Mesodermal cell (in vitro differentiated cells): Measurements from ENCODE around the gene NES.

Source experiments
- H3K27ac ChIP-seq: 2 replicates; pipeline ENCODE4 v1.7.0; 2013; ENCODE audit warnings: mild to moderate bottlenecking, low read depth, low read length, moderate library complexity; ENCODE audit not compliant: severe bottlenecking
- H3K36me3 ChIP-seq: 2 replicates; pipeline ENCODE4 v1.7.1; 2013; ENCODE audit warnings: mild to moderate bottlenecking, low read length, moderate library complexity; ENCODE audit not compliant: control insufficient read depth, insufficient read depth
- H3K4me1 ChIP-seq: one replicate; pipeline ENCODE4 v1.7.1; 2013; ENCODE audit warnings: mild to moderate bottlenecking, low read length; ENCODE audit not compliant: insufficient read depth, control insufficient read depth, poor library complexity, severe bottlenecking
- H3K4me3 ChIP-seq: 2 replicates; pipeline ENCODE4 v1.7.0; 2013; ENCODE audit warnings: low read length, control low read depth, mild to moderate bottlenecking; ENCODE audit not compliant: insufficient read depth, poor library complexity, severe bottlenecking; ENCODE audit errors: extremely low read depth
- H3K9me3 ChIP-seq: 2 replicates; pipeline ENCODE4 v1.7.1; 2013; ENCODE audit warnings: mild to moderate bottlenecking, low read length, moderate library complexity; ENCODE audit not compliant: control insufficient read depth
- WGBS, 2 experiments: methylation state at CpG; one replicate each; pipeline ENCODE4 v1.1.5; 2013; ENCODE audit warnings: missing lambda C conversion rate in 2 of 2; ENCODE audit not compliant: insufficient coverage in 2 of 2; 5-methylcytosine and 5-hydroxymethylcytosine counted together

Gene NES

GRCh38 chr1:156652131-156652991, 24.8 kb downstream of the NES start:
- peaks cover 8% of the 10 kb centered on the region for H3K4me1 ChIP-seq
- no peaks in the 10 kb centered on the region for H3K9me3 ChIP-seq
- H3K4me3 ChIP-seq = no peak overlapping the region
- no peak overlapping the region for H3K27ac ChIP-seq
- WGBS, 2 experiments = 52 to 58% methylated on average over 13 to 14 of the region's 16 CpGs
- no peaks in the 10 kb centered on the region for H3K36me3 ChIP-seq

DNA sequence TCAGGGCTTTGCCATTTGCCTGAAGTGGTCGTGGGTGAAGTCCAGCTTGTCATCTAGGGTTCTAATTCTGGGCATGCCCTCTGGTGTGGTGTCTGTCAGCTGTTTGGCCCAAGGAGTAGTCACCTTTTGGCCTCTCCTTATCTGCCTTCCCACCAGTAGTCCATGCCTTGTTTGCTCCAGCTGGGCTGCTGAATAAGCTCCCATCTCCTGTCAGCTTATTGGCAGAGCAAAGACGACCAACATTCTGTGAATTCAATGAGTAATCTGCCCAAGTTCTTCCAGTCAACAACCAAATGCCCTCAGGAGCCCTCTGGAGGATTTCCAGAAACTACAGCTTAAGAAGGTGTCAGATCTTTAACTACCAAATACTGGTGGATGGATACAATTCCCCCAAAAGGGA, 28.3 kb downstream of the NES start:
- WGBS, 2 experiments = 35 to 41% methylated on average over 2 of the region's 2 CpGs
- Histone ChIP-seq H3K9me3 (no peaks in the 10 kb centered on the region), H3K36me3 (no peaks in the 10 kb centered on the region), H3K4me3 (no peak overlapping the region), H3K4me1 (no peaks in the 10 kb centered on the region), H3K27ac (no peak overlapping the region)

DNA sequence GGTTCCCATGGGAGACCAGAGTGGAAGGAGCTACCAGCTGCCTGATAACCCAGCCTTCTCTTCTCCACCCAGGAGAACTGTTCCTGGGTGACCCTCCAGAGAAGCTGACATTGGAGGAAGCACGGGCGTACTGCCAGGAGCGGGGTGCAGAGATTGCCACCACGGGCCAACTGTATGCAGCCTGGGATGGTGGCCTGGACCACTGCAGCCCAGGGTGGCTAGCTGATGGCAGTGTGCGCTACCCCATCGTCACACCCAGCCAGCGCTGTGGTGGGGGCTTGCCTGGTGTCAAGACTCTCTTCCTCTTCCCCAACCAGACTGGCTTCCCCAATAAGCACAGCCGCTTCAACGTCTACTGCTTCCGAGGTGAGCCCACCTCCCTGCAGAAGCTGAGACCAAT, 28.7 kb downstream of the NES start:
- no peak overlapping the region for H3K4me3 ChIP-seq
- no peak overlapping the region for H3K27ac ChIP-seq
- H3K9me3 ChIP-seq = no peaks in the 10 kb centered on the region
- 92 to 95% methylated on average over 7 to 10 of the region's 10 CpGs for WGBS, 2 experiments
- no peaks in the 10 kb centered on the region for H3K36me3 ChIP-seq
- no peaks in the 10 kb centered on the region for H3K4me1 ChIP-seq

- WGBS, 2 experiments = 85 to 86% methylated on average over 9 to 10 of the region's 10 CpGs
- Histone ChIP-seq H3K9me3 (no peaks in the 10 kb centered on the region), H3K36me3 (no peaks in the 10 kb centered on the region), H3K4me1 (no peaks in the 10 kb centered on the region), H3K27ac (no peak overlapping the region), H3K4me3 (no peak overlapping the region)
These were observed 29.9 kb downstream of the NES start for GRCh38 chr1:156647351-156647750.

- no peaks in the 10 kb centered on the region for H3K9me3 ChIP-seq
- WGBS, 2 experiments = 88 to 93% methylated on average over 46 to 51 of the region's 51 CpGs
- H3K36me3 ChIP-seq = no peaks in the 10 kb centered on the region
- no peak overlapping the region for H3K27ac ChIP-seq
- no peaks in the 10 kb centered on the region for H3K4me1 ChIP-seq
- H3K4me3 ChIP-seq = no peak overlapping the region
These were observed 30.4 kb downstream of the NES start for GRCh38 chr1:156646738-156647211.

- Histone ChIP-seq H3K27ac (no peak overlapping the region), H3K4me1 (peaks cover 4% of the 10 kb centered on the region), H3K4me3 (no peak overlapping the region), H3K36me3 (no peaks in the 10 kb centered on the region), H3K9me3 (no peaks in the 10 kb centered on the region)
- WGBS, 2 experiments = 92 to 93% methylated on average over 1 of the region's 1 CpG
These were observed 31.5 kb downstream of the NES start for GRCh38 chr1:156645666-156646065.

- Histone ChIP-seq H3K27ac (no peak overlapping the region), H3K36me3 (no peaks in the 10 kb centered on the region), H3K9me3 (no peaks in the 10 kb centered on the region), H3K4me1 (peaks cover 4% of the 10 kb centered on the region), H3K4me3 (no peak overlapping the region)
- 59 to 69% methylated on average over 2 of the region's 3 CpGs for whole genome bisulfite sequencing, 2 experiments
These were observed 32.2 kb downstream of the NES start for GRCh38 chr1:156645056-156645455.

DNA sequence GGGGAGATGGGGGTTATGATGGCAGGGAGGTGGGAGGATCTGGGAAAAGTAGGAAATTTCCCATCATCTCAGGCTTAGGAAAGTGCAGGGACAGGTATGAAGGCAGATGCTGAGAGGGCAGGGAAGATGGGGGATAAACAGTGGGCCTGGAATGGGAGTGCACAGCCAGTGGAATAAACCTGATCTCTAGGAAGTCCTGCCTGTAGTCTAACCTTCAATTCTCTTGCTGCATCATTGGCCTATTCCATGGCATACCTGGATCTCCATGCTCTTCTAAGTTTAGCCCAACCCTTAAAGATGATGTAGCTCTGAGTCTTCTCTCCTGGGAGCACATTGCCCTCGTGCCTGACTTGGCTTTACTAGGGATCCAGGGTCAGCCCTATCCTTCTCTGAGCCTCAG, 32.6 kb downstream of the NES start:
- Histone ChIP-seq H3K36me3 (no peaks in the 10 kb centered on the region), H3K9me3 (no peaks in the 10 kb centered on the region), H3K4me1 (peaks cover 5% of the 10 kb centered on the region), H3K27ac (no peak overlapping the region), H3K4me3 (no peak overlapping the region)
- 0 to 71% methylated on average over 1 of the region's 1 CpG for WGBS, 2 experiments

GRCh38 chr1:156644146-156644545, 33.1 kb downstream of the NES start:
- Histone ChIP-seq H3K4me3 (no peak overlapping the region), H3K27ac (no peak overlapping the region), H3K4me1 (peaks cover 9% of the 10 kb centered on the region), H3K36me3 (no peaks in the 10 kb centered on the region), H3K9me3 (no peaks in the 10 kb centered on the region)
- WGBS, 2 experiments = 81 to 92% methylated on average over 2 of the region's 3 CpGs

- peaks cover 9% of the 10 kb centered on the region for H3K4me1 ChIP-seq
- no peak overlapping the region for H3K4me3 ChIP-seq
- WGBS, 2 experiments = 87 to 88% methylated on average over 6 to 7 of the region's 7 CpGs
- no peak overlapping the region for H3K27ac ChIP-seq
- H3K9me3 ChIP-seq = no peaks in the 10 kb centered on the region
- no peaks in the 10 kb centered on the region for H3K36me3 ChIP-seq
These were observed 33.5 kb downstream of the NES start for GRCh38 chr1:156643778-156644092.

- 43 to 83% methylated on average over 1 to 2 of the region's 7 CpGs for WGBS, 2 experiments
- Histone ChIP-seq H3K4me1 (peaks cover 9% of the 10 kb centered on the region), H3K4me3 (no peak overlapping the region), H3K9me3 (no peaks in the 10 kb centered on the region), H3K36me3 (no peaks in the 10 kb centered on the region), H3K27ac (no peak overlapping the region)
These were observed 34.0 kb downstream of the NES start for GRCh38 chr1:156643049-156643777.
